Tibial artery (tissue), 4 donors: ENCODE measurements around the gene ZNF326.

Experiments used
- DNase-seq, 2 donors: peaks; one replicate each; pipeline ENCODE4 v3.0.0-alpha.2; 2019
- H3K27ac ChIP-seq, 2 donors: fragments of 200-600 bp; sonication (generic) in 1 of 2; 1 replicate in 1 of 2; 2 replicates in 1 of 2; pipeline ENCODE4 v1.5.1; 2018 to 2019; ENCODE audit warnings: mild to moderate bottlenecking in 1 of 2
- H3K27me3 ChIP-seq, 2 donors: fragments of 200-600 bp; sonication (generic) in 1 of 2; one replicate each; pipeline versions ENCODE4 v1.5.1 to v1.6.0; 2016 to 2019
- H3K36me3 ChIP-seq, 3 donors: fragments of 200-600 bp; sonication (generic) in 2 of 3; one replicate each; pipeline ENCODE4 v1.5.1; 2016 to 2019; ENCODE audit warnings: mild to moderate bottlenecking in 2 of 3
- H3K4me1 ChIP-seq, 4 donors: fragments of 200-600 bp; sonication (generic) in 2 of 4; 1 replicate in 3 of 4; 2 replicates in 1 of 4; pipeline ENCODE4 v1.5.1; 2016 to 2019
- H3K4me3 ChIP-seq, 2 donors: fragments of 200-600 bp; sonication (generic) in 1 of 2; 1 replicate in 1 of 2; 2 replicates in 1 of 2; pipeline ENCODE4 v1.5.1; 2018 to 2019; ENCODE audit warnings: mild to moderate bottlenecking in 2 of 2
- H3K9me3 ChIP-seq, 3 donors: fragments of 200-600 bp; sonication (generic) in 1 of 3; one replicate each; pipeline ENCODE4 v1.5.1; 2016 to 2019
- CTCF ChIP-seq, 2 experiments: fragments of 200-600 bp in 1 of 2; fragments of 450-650 bp in 1 of 2; IDR thresholded peaks; one replicate each; pipeline ENCODE4 v1.5.1; 2017 to 2019; ENCODE audit warnings: antibody characterized with exemption in 2 of 2, mild to moderate bottlenecking in 1 of 2, moderate library complexity in 1 of 2
- intact Hi-C: fragments of 100-400 bp; cut with DNase I; formaldehyde crosslinking; loops from one replicate; pipeline ENCODE4 v1.15.0; 2023; ENCODE audit warnings: low total_unique reads

The ZNF326 gene

GRCh38 chr1:89987159-89987819, 7.6 kb upstream of the ZNF326 start:
- Histone ChIP-seq H3K9me3 (no peaks in the 10 kb centered on the region), H3K27me3 (peaks cover 0 to 7% of the 10 kb centered on the region in 2 donors), H3K4me3 (no peak overlapping the region), H3K27ac (no peak overlapping the region), H3K4me1 (no peaks in the 10 kb centered on the region), H3K36me3 (no peaks in the 10 kb centered on the region)
- intact Hi-C loops = loop anchor here (5.0 kb wide), 1 partner anchor 180 kb away; no protein-coding TSS in a partner anchor
- peak in 1 of 2 donors; percentile 48 for DNase-seq
- TF ChIP-seq CTCF (IDR thresholded peaks at IDR 0.05) = peak; percentile 81 to 85

- no peaks in the 10 kb centered on the region for H3K9me3 ChIP-seq
- no peaks in the 10 kb centered on the region for H3K4me1 ChIP-seq
- no peak overlapping the region for H3K4me3 ChIP-seq
- no peaks in the 10 kb centered on the region for H3K36me3 ChIP-seq
- DNase-seq = no peak
- peaks cover 0 to 7% of the 10 kb centered on the region in 2 donors for H3K27me3 ChIP-seq
- intact Hi-C loops = loop anchor here (5.0 kb wide), 1 partner anchor 182 kb away; no protein-coding TSS in a partner anchor
- no peak for TF ChIP-seq CTCF (IDR thresholded peaks at IDR 0.05)
- H3K27ac ChIP-seq = no peak overlapping the region
These were observed 5.8 kb upstream of the ZNF326 start for GRCh38 chr1:89989099-89989498.

- Histone ChIP-seq H3K36me3 (no peaks in the 10 kb centered on the region), H3K27ac (no peak overlapping the region)
These were observed 5.1 kb upstream of the ZNF326 start for GRCh38 chr1:89989799-89990198.

GRCh38 chr1:89990976-89991831, 3.7 kb upstream of the ZNF326 start:
- Histone ChIP-seq H3K4me3 (no peak overlapping the region), H3K36me3 (no peaks in the 10 kb centered on the region), H3K4me1 (peaks cover 0 to 4% (median 1%) of the 10 kb centered on the region in 4 donors), H3K27ac (no peak overlapping the region), H3K9me3 (no peaks in the 10 kb centered on the region), H3K27me3 (peaks cover 0 to 7% of the 10 kb centered on the region in 2 donors)
- no peak for DNase-seq
- no peak for TF ChIP-seq CTCF (IDR thresholded peaks at IDR 0.05)
- intact Hi-C loops = loop anchor here (10.0 kb wide), 1 partner anchor 466 kb away; the partner anchor contains the start of gene LRRC8B

More at GRCh38 chr1:89989799-89990198, 5.1 kb upstream of the ZNF326 start:
- H3K27me3 ChIP-seq = peaks cover 0 to 7% of the 10 kb centered on the region in 2 donors
- intact Hi-C loops = loop anchor here (5.0 to 10.0 kb wide), 2 partner anchors 182 to 465 kb away; partner anchors contain the start of gene LRRC8B
- H3K4me3 ChIP-seq = no peak overlapping the region
- TF ChIP-seq CTCF (IDR thresholded peaks at IDR 0.05) = no peak
- no peak for DNase-seq
- no peaks in the 10 kb centered on the region for H3K4me1 ChIP-seq
- H3K9me3 ChIP-seq = no peaks in the 10 kb centered on the region

- Histone ChIP-seq H3K9me3 (no peaks in the 10 kb centered on the region), H3K36me3 (no peaks in the 10 kb centered on the region), H3K4me1 (peaks cover 0 to 28% (median 14%) of the 10 kb centered on the region in 4 donors), H3K4me3 (no peak overlapping the region), H3K27me3 (peaks cover 0 to 7% of the 10 kb centered on the region in 2 donors), H3K27ac (no peak overlapping the region)
- intact Hi-C loops = loop anchor here (10.0 kb wide), 1 partner anchor 469 kb away; the partner anchor contains the start of gene LRRC8B
- TF ChIP-seq CTCF (IDR thresholded peaks at IDR 0.05) = no peak
- no peak for DNase-seq
These were observed 1.4 kb upstream of the ZNF326 start for GRCh38 chr1:89993541-89993940.
